ENCODE data around the gene BCKDHB.

GRCh38 chr6:80233958-80234357, 127.5 kb downstream of the BCKDHB start:
- no peak for TF ChIP-seq MYC (IDR thresholded peaks at IDR 0.05; ENCODE audit: low read depth, low read length)
- no peak for TF ChIP-seq CTCF (IDR thresholded peaks at IDR 0.05; ENCODE audit: extremely low read depth in 1 of 2, insufficient read depth in 1 of 2, low read depth in 1 of 2, low read length in 2 of 2)
- no peak for TF ChIP-seq POLR2AphosphoS5 (IDR thresholded peaks at IDR 0.05; ENCODE audit: insufficient read depth, low read depth, low read length)

All from endothelial cell of umbilical vein (primary cell).